A673 (cell line): ENCODE data around the gene ROBO3. TPM values are rescaled to one million over a fixed set of nuclear protein-coding genes. Genes with fewer than 3 reads are reported as not detected.

Source experiments
- BruUV-seq: library from RNA; stranded (reverse); fragments of 400-500 nt; replicated peaks from 2 replicates; lab custom pipeline; 2021; lab: Mats Ljungman, UMichigan
- CTCF ChIA-PET: fragments of 300-600 bp; sonication (Branson Sonifier 250); formaldehyde crosslinking; loops from one replicate; lab custom pipeline; 2022; ENCODE audit warnings: antibody characterized with exemption; lab: Charles Lee
- POLR2A ChIA-PET: fragments of 300-600 bp; sonication (Branson Sonifier 250); formaldehyde crosslinking; loops from one replicate; lab custom pipeline; 2022; ENCODE audit warnings: antibody characterized with exemption; ENCODE audit not compliant: low non-redundant PET; lab: Charles Lee
- DNase-seq: peaks from one replicate; pipeline ENCODE4 v3.0.0-alpha.2; 2015; ENCODE audit warnings: low spot score
- H3K27ac ChIP-seq: fragments of 200-600 bp; sonication (generic); 2 replicates; pipeline ENCODE4 v1.5.1; 2016; ENCODE audit warnings: mixed run types, low read depth, mild to moderate bottlenecking, mixed read lengths, antibody characterized with exemption, low read length; ENCODE audit not compliant: poor library complexity, severe bottlenecking
- H3K27me3 ChIP-seq: fragments of 200-600 bp; sonication (generic); replicated peaks from 2 replicates; pipeline ENCODE4 v1.6.1; 2017; ENCODE audit warnings: mixed run types, low read depth, mild to moderate bottlenecking, mixed read lengths, antibody characterized with exemption, low read length; ENCODE audit not compliant: insufficient read depth, poor library complexity
- H3K36me3 ChIP-seq: fragments of 200-600 bp; sonication (generic); 2 replicates; pipeline ENCODE4 v1.6.1; 2016; ENCODE audit warnings: mixed run types, mild to moderate bottlenecking, mixed read lengths, antibody characterized with exemption, low read length; ENCODE audit not compliant: insufficient read depth, poor library complexity, severe bottlenecking
- H3K4me1 ChIP-seq: fragments of 200-600 bp; sonication (generic); 2 replicates; pipeline ENCODE4 v1.6.1; 2017; ENCODE audit warnings: mixed run types, mild to moderate bottlenecking, mixed read lengths, antibody characterized with exemption, low read length; ENCODE audit not compliant: insufficient read depth, poor library complexity, severe bottlenecking
- H3K4me3 ChIP-seq: fragments of 200-600 bp; sonication (generic); 2 replicates; pipeline ENCODE4 v1.5.1; 2016; ENCODE audit warnings: low read depth, mixed run types, mild to moderate bottlenecking, mixed read lengths, low read length; ENCODE audit not compliant: poor library complexity, severe bottlenecking
- H3K9me3 ChIP-seq: fragments of 200-600 bp; sonication (generic); 2 replicates; pipeline ENCODE4 v1.6.1; 2016; ENCODE audit warnings: mixed run types, low read depth, mild to moderate bottlenecking, mixed read lengths, antibody characterized with exemption, low read length; ENCODE audit not compliant: poor library complexity, severe bottlenecking
- CTCF ChIP-seq: fragments of 300-800, 200-600 bp; sonication (generic); conservative IDR thresholded peaks from 2 replicates; pipeline ENCODE4 v1.5.1; 2017; ENCODE audit warnings: low read depth, mild to moderate bottlenecking, antibody characterized with exemption, low read length, moderate library complexity, mixed read lengths
- EZH2 ChIP-seq: fragments of 200-600 bp; sonication (generic); IDR thresholded peaks from 2 replicates; pipeline ENCODE4 v1.6.1; 2017; ENCODE audit warnings: borderline replicate concordance, low read depth, mild to moderate bottlenecking, mixed read lengths, antibody characterized with exemption, low read length; ENCODE audit not compliant: poor library complexity, severe bottlenecking
- intact Hi-C: fragments of 100-400 bp; cut with micrococcal nuclease; formaldehyde crosslinking; loops from one replicate; pipeline ENCODE4 v1.10.0; 2022; ENCODE audit not compliant: unreplicated experiment
- total RNA-seq: library from RNA; stranded (reverse); gene quantifications from 2 replicates; pipeline ENCODE4 v1.2.3, GENCODE V29; 2021

Gene ROBO3
- total RNA-seq, 1 experiment from 2014 or later = 2.3 TPM

GRCh38 chr11:124916370-124916710 is 51.1 kb downstream of the ROBO3 start:
- no peaks in the 10 kb centered on the region for H3K36me3 ChIP-seq
- no peak for TF ChIP-seq CTCF
- no peak for TF ChIP-seq EZH2
- intact Hi-C loops = no loop called here
- no peaks in the 10 kb centered on the region for H3K27me3 ChIP-seq
- no TSS peak for BruUV-seq
- H3K27ac ChIP-seq = no peak overlapping the region
- H3K4me3 ChIP-seq = no peak overlapping the region
- no peaks in the 10 kb centered on the region for H3K4me1 ChIP-seq
- H3K9me3 ChIP-seq = no peaks in the 10 kb centered on the region
- ChIA-PET CTCF (no interaction called here), POLR2A (no interaction called here)
- no peak for DNase-seq

- Histone ChIP-seq H3K36me3 (no peaks in the 10 kb centered on the region), H3K27ac (no peak overlapping the region), H3K4me3 (no peak overlapping the region), H3K27me3 (no peaks in the 10 kb centered on the region), H3K9me3 (no peaks in the 10 kb centered on the region), H3K4me1 (no peaks in the 10 kb centered on the region)
- POLR2A ChIA-PET = no interaction called here
- CTCF ChIA-PET = no interaction called here
- TF ChIP-seq EZH2 (no peak), CTCF (no peak)
- intact Hi-C loops = no loop called here
- no TSS peak for BruUV-seq
- DNase-seq = peak; percentile 23
Observed at GRCh38 chr11:124917115-124917637, 51.9 kb downstream of the ROBO3 start.

- ChIA-PET POLR2A (no interaction called here), CTCF (no interaction called here)
- BruUV-seq = no TSS peak
- Histone ChIP-seq H3K36me3 (no peaks in the 10 kb centered on the region), H3K27me3 (no peaks in the 10 kb centered on the region), H3K4me3 (no peak within 1 kb of the TSS), H3K4me1 (no peaks in the 10 kb centered on the region), H3K27ac (no peak within 1 kb of the TSS), H3K9me3 (no peaks in the 10 kb centered on the region)
- intact Hi-C loops = no loop called here
- DNase-seq = no peak
- TF ChIP-seq EZH2 (no peak), CTCF (no peak)
Observed at GRCh38 chr11:124918950-124919349, 53.7 kb downstream of the ROBO3 start, which contains the start of gene HEPN1. Gene HEPN1 (plus strand): TSS chr11:124919250.
